ENCODE results near the gene MYRIP.

The MYRIP gene

GRCh38 chr3:40224796-40225515 is 415.5 kb downstream of the MYRIP start:
- in situ Hi-C loops (cut with HindIII; ENCODE audit: low sequenced_read_pairs): no loop called here

- in situ Hi-C loops (cut with HindIII; ENCODE audit: low sequenced_read_pairs): no loop called here
Observed at GRCh38 chr3:40226636-40227035, 417.2 kb downstream of the MYRIP start.

GRCh38 chr3:40228792-40229350 is 419.5 kb downstream of the MYRIP start:
- in situ Hi-C loops (cut with HindIII; ENCODE audit: low sequenced_read_pairs): no loop called here

- in situ Hi-C loops (cut with HindIII; ENCODE audit: low sequenced_read_pairs): no loop called here
Observed at GRCh38 chr3:40229386-40229785, 420.0 kb downstream of the MYRIP start.

- in situ Hi-C loops (cut with HindIII; ENCODE audit: low sequenced_read_pairs): no loop called here
Observed at GRCh38 chr3:40229963-40230362, 420.6 kb downstream of the MYRIP start.

- in situ Hi-C loops (cut with HindIII; ENCODE audit: low sequenced_read_pairs): no loop called here
Observed at GRCh38 chr3:40230382-40230781, 421.0 kb downstream of the MYRIP start.

- in situ Hi-C loops (cut with HindIII; ENCODE audit: low sequenced_read_pairs): no loop called here
Observed at GRCh38 chr3:40232626-40233025, 423.2 kb downstream of the MYRIP start.

- in situ Hi-C loops (cut with HindIII; ENCODE audit: low sequenced_read_pairs): no loop called here
Observed at GRCh38 chr3:40237159-40237558, 427.8 kb downstream of the MYRIP start.

- in situ Hi-C loops (cut with HindIII; ENCODE audit: low sequenced_read_pairs): no loop called here
Observed at GRCh38 chr3:40237889-40238571, 428.6 kb downstream of the MYRIP start.

GRCh38 chr3:40240921-40241320 is 431.5 kb downstream of the MYRIP start:
- in situ Hi-C loops (cut with HindIII; ENCODE audit: low sequenced_read_pairs): no loop called here

- in situ Hi-C loops (cut with HindIII; ENCODE audit: low sequenced_read_pairs): no loop called here
Observed at GRCh38 chr3:40242216-40242615, 432.8 kb downstream of the MYRIP start.

- in situ Hi-C loops (cut with HindIII; ENCODE audit: low sequenced_read_pairs): no loop called here
Observed at GRCh38 chr3:40242638-40243037, 433.2 kb downstream of the MYRIP start.

- in situ Hi-C loops (cut with HindIII; ENCODE audit: low sequenced_read_pairs): no loop called here
Observed at GRCh38 chr3:40243056-40243455, 433.6 kb downstream of the MYRIP start.

- in situ Hi-C loops (cut with HindIII; ENCODE audit: low sequenced_read_pairs): no loop called here
Observed at GRCh38 chr3:40247714-40248454, 438.5 kb downstream of the MYRIP start.

- in situ Hi-C loops (cut with HindIII; ENCODE audit: low sequenced_read_pairs): no loop called here
Observed at GRCh38 chr3:40248591-40248990, 439.2 kb downstream of the MYRIP start.

- in situ Hi-C loops (cut with HindIII; ENCODE audit: low sequenced_read_pairs): no loop called here
Observed at GRCh38 chr3:40249168-40249567, 439.8 kb downstream of the MYRIP start.

- in situ Hi-C loops (cut with HindIII; ENCODE audit: low sequenced_read_pairs): no loop called here
Observed at GRCh38 chr3:40254491-40254890, 445.1 kb downstream of the MYRIP start.

- in situ Hi-C loops (cut with HindIII; ENCODE audit: low sequenced_read_pairs): no loop called here
Observed at GRCh38 chr3:40254891-40255290, 445.5 kb downstream of the MYRIP start.

- in situ Hi-C loops (cut with HindIII; ENCODE audit: low sequenced_read_pairs): no loop called here
Observed at GRCh38 chr3:40255532-40255931, 446.1 kb downstream of the MYRIP start.

GRCh38 chr3:40258064-40258463 is 448.7 kb downstream of the MYRIP start:
- in situ Hi-C loops (cut with HindIII; ENCODE audit: low sequenced_read_pairs): no loop called here

GRCh38 chr3:40258555-40258954 is 449.1 kb downstream of the MYRIP start:
- in situ Hi-C loops (cut with HindIII; ENCODE audit: low sequenced_read_pairs): no loop called here

GRCh38 chr3:40262331-40262730 is 452.9 kb downstream of the MYRIP start:
- in situ Hi-C loops (cut with HindIII; ENCODE audit: low sequenced_read_pairs): no loop called here

Measured in DLD1 (cell line).